Mesendoderm (in vitro differentiated cells): Measurements from ENCODE around the gene GPATCH4.
"Not testable (repeated sequence)": the region's sequence is repeated elsewhere in the genome, so short reads cannot be mapped to it uniquely, and the experiment has no call there.

Experiments
- DNase-seq: peaks from one replicate; pipeline ENCODE4 v3.0.0; 2013
- H2AK5ac ChIP-seq: 2 replicates; pipeline ENCODE4 v1.6.1; 2013; ENCODE audit warnings: low read length, inconsistent platforms
- H2BK120ac ChIP-seq: 2 replicates; pipeline ENCODE4 v1.6.1; 2013; ENCODE audit warnings: low read depth, mild to moderate bottlenecking, low read length, moderate library complexity, mixed read lengths
- H2BK15ac ChIP-seq: replicated peaks from 2 replicates; pipeline ENCODE4 v1.6.1; 2013; ENCODE audit warnings: low read depth, mild to moderate bottlenecking, moderate library complexity
- H2BK5ac ChIP-seq: 2 replicates; pipeline ENCODE4 v1.6.1; 2013; ENCODE audit warnings: low read length, inconsistent platforms
- H3K18ac ChIP-seq: 2 replicates; pipeline ENCODE4 v1.6.1; 2013; ENCODE audit warnings: mild to moderate bottlenecking, low read length, mixed read lengths
- H3K23ac ChIP-seq: one replicate; pipeline ENCODE4 v1.6.1; 2013; ENCODE audit warnings: low read length
- H3K27ac ChIP-seq: 2 replicates; pipeline ENCODE4 v1.5.1; 2013; ENCODE audit warnings: low read depth, mild to moderate bottlenecking, inconsistent platforms, low read length, moderate library complexity
- H3K27me3 ChIP-seq: 2 replicates; pipeline ENCODE4 v1.6.1; 2013; ENCODE audit warnings: low read length, control low read depth, mild to moderate bottlenecking, inconsistent platforms; ENCODE audit not compliant: insufficient read depth, poor library complexity
- H3K36me3 ChIP-seq: 2 replicates; pipeline ENCODE4 v1.6.1; 2013; ENCODE audit warnings: low read length, inconsistent platforms; ENCODE audit not compliant: control insufficient read depth, insufficient read depth
- H3K4ac ChIP-seq: one replicate; pipeline ENCODE4 v1.6.1; 2013; ENCODE audit warnings: low read depth, mild to moderate bottlenecking, low read length, moderate library complexity
- H3K4me1 ChIP-seq: 2 replicates; pipeline ENCODE4 v1.6.1; 2013; ENCODE audit warnings: low read depth, low read length, inconsistent platforms; ENCODE audit not compliant: control insufficient read depth
- H3K4me2 ChIP-seq: 2 replicates; pipeline ENCODE4 v1.6.1; 2013; ENCODE audit warnings: low read length
- H3K4me3 ChIP-seq: 2 replicates; pipeline ENCODE4 v1.5.1; 2013; ENCODE audit warnings: mild to moderate bottlenecking, low read length
- H3K56ac ChIP-seq: one replicate; pipeline ENCODE4 v1.6.1; 2013; ENCODE audit warnings: low read length
- H3K79me1 ChIP-seq: 2 replicates; pipeline ENCODE4 v1.6.1; 2013; ENCODE audit warnings: low read length, inconsistent platforms
- H3K79me2 ChIP-seq: 2 replicates; pipeline ENCODE4 v1.6.1; 2013; ENCODE audit warnings: mild to moderate bottlenecking, low read length; ENCODE audit not compliant: control insufficient read depth, insufficient read depth
- H3K9ac ChIP-seq: 2 replicates; pipeline ENCODE4 v1.6.1; 2013; ENCODE audit warnings: low read length, inconsistent platforms
- H4K5ac ChIP-seq: one replicate; pipeline ENCODE4 v1.6.1; 2013; ENCODE audit warnings: low read length
- H4K8ac ChIP-seq: one replicate; pipeline ENCODE4 v1.6.1; 2013; ENCODE audit warnings: low read depth, mild to moderate bottlenecking, control low read depth, low read length, moderate library complexity
- WGBS: extraction: QIAGEN DNeasy Blood & Tissue Kit; methylation state at CpG from one replicate; pipeline ENCODE4 v1.1.7; 2013; ENCODE audit warnings: low lambda C conversion rate, missing lambda C conversion rate; ENCODE audit not compliant: insufficient coverage; ENCODE audit errors: extremely low coverage; 5-methylcytosine and 5-hydroxymethylcytosine counted together

Gene GPATCH4

GRCh38 chr1:156608036-156608674 lies 6.9 kb upstream of the GPATCH4 start:
- DNase-seq, result peak; percentile 90
- Histone ChIP-seq H3K79me1 (no peaks in the 10 kb centered on the region), H3K23ac (no peak overlapping the region), H2BK5ac (no peak overlapping the region), H3K4me1 (no peaks in the 10 kb centered on the region), H3K79me2 (no peaks in the 10 kb centered on the region), H4K5ac (no peak overlapping the region), H3K36me3 (no peaks in the 10 kb centered on the region), H3K4me2 (no peak overlapping the region), H3K9ac (no peak overlapping the region), H3K4ac (no peak overlapping the region), H2AK5ac (no peak overlapping the region), H3K56ac (no peak overlapping the region), H2BK120ac (no peak overlapping the region), H3K4me3 (no peak overlapping the region), H2BK15ac (no peak overlapping the region), H3K18ac (no peak overlapping the region), H4K8ac (no peak overlapping the region), H3K27ac (no peak overlapping the region), H3K27me3 (no peaks in the 10 kb centered on the region)
- no CpG with 5 or more reads among the region's 7 CpGs for WGBS

GRCh38 chr1:156607344-156607743 lies 6.1 kb upstream of the GPATCH4 start:
- not testable (repeated sequence) for H3K4ac ChIP-seq, H2BK120ac ChIP-seq, H3K18ac ChIP-seq, H3K9ac ChIP-seq, DNase-seq, H4K5ac ChIP-seq, H3K27ac ChIP-seq, H3K4me1 ChIP-seq, H2BK15ac ChIP-seq, H3K23ac ChIP-seq, H3K27me3 ChIP-seq, H3K79me2 ChIP-seq, H2BK5ac ChIP-seq, H3K56ac ChIP-seq, H3K36me3 ChIP-seq, H3K4me3 ChIP-seq, H2AK5ac ChIP-seq, H3K4me2 ChIP-seq, H4K8ac ChIP-seq, H3K79me1 ChIP-seq
- no CpG with 5 or more reads among the region's 4 CpGs for WGBS

GRCh38 chr1:156602557-156602993 lies 1.3 kb upstream of the GPATCH4 start:
- peaks cover 14% of the 10 kb centered on the region for H3K79me1 ChIP-seq
- H4K8ac ChIP-seq, result peak overlapping the region; percentile 65
- no peak overlapping the region for H2BK5ac ChIP-seq
- H3K4me1 ChIP-seq, result no peaks in the 10 kb centered on the region
- H3K4me3 ChIP-seq, result no peak overlapping the region
- no peak overlapping the region for H3K18ac ChIP-seq
- no peak overlapping the region for H3K23ac ChIP-seq
- peaks cover 13% of the 10 kb centered on the region for H3K79me2 ChIP-seq
- no peak overlapping the region for H3K27ac ChIP-seq
- peak overlapping the region; percentile 77 for H3K56ac ChIP-seq
- H2BK15ac ChIP-seq, result no peak overlapping the region
- H2BK120ac ChIP-seq, result no peak overlapping the region
- peak overlapping the region; percentile 43 for H3K4ac ChIP-seq
- no peaks in the 10 kb centered on the region for H3K27me3 ChIP-seq
- no CpG with 5 or more reads among the region's 10 CpGs for WGBS
- no peaks in the 10 kb centered on the region for H3K36me3 ChIP-seq
- DNase-seq, result peak; percentile 62
- peak overlapping the region; percentile 45 for H3K9ac ChIP-seq
- H3K4me2 ChIP-seq, result no peak overlapping the region
- no peak overlapping the region for H2AK5ac ChIP-seq
- H4K5ac ChIP-seq, result no peak overlapping the region

- no peak overlapping the region for H3K4me3 ChIP-seq
- H4K8ac ChIP-seq, result no peak overlapping the region
- H2BK15ac ChIP-seq, result no peak overlapping the region
- H2BK5ac ChIP-seq, result no peak overlapping the region
- peak overlapping the region; percentile 72 for H3K9ac ChIP-seq
- WGBS, result no CpG with 5 or more reads among the region's 12 CpGs
- no peaks in the 10 kb centered on the region for H3K36me3 ChIP-seq
- no peaks in the 10 kb centered on the region for H3K4me1 ChIP-seq
- H3K18ac ChIP-seq, result no peak overlapping the region
- no peak overlapping the region for H2BK120ac ChIP-seq
- no peak overlapping the region for H3K27ac ChIP-seq
- H4K5ac ChIP-seq, result no peak overlapping the region
- no peak for DNase-seq
- H3K79me2 ChIP-seq, result peaks cover 13% of the 10 kb centered on the region
- no peak overlapping the region for H3K4ac ChIP-seq
- H3K4me2 ChIP-seq, result peak overlapping the region; percentile 49
- no peak overlapping the region for H3K23ac ChIP-seq
- no peak overlapping the region for H2AK5ac ChIP-seq
- H3K79me1 ChIP-seq, result peaks cover 14% of the 10 kb centered on the region
- H3K27me3 ChIP-seq, result no peaks in the 10 kb centered on the region
- peak overlapping the region; percentile 86 for H3K56ac ChIP-seq
Measured at GRCh38 chr1:156601892-156602291, 613 bp upstream of the GPATCH4 start.

GRCh38 chr1:156600733-156601121 lies 552 bp downstream of the GPATCH4 start:
- no peak overlapping the region for H4K5ac ChIP-seq
- H3K9ac ChIP-seq, result peak overlapping the region; percentile 85
- peaks cover 5% of the 10 kb centered on the region for H3K36me3 ChIP-seq
- peak overlapping the region; percentile 89 for H3K4me2 ChIP-seq
- WGBS, result no CpG with 5 or more reads among the region's 13 CpGs
- H3K18ac ChIP-seq, result peak overlapping the region; percentile 55
- no peak overlapping the region for H2BK120ac ChIP-seq
- H2BK15ac ChIP-seq, result no peak overlapping the region
- no peak overlapping the region for H3K23ac ChIP-seq
- H3K27me3 ChIP-seq, result no peaks in the 10 kb centered on the region
- peak overlapping the region; percentile 93 for H3K56ac ChIP-seq
- H3K4ac ChIP-seq, result peak overlapping the region; percentile 84
- H3K4me3 ChIP-seq, result peak overlapping the region; percentile 85
- peaks cover 14% of the 10 kb centered on the region for H3K79me1 ChIP-seq
- H4K8ac ChIP-seq, result no peak overlapping the region
- no peak overlapping the region for H2BK5ac ChIP-seq
- no peaks in the 10 kb centered on the region for H3K4me1 ChIP-seq
- H3K27ac ChIP-seq, result no peak overlapping the region
- no peak for DNase-seq
- no peak overlapping the region for H2AK5ac ChIP-seq
- H3K79me2 ChIP-seq, result peaks cover 13% of the 10 kb centered on the region

GRCh38 chr1:156599811-156600210 lies 1.5 kb downstream of the GPATCH4 start:
- H2BK120ac ChIP-seq, result no peak overlapping the region
- no peak overlapping the region for H3K4ac ChIP-seq
- H3K27ac ChIP-seq, result no peak overlapping the region
- H3K36me3 ChIP-seq, result peaks cover 6% of the 10 kb centered on the region
- H2BK5ac ChIP-seq, result no peak overlapping the region
- no peaks in the 10 kb centered on the region for H3K27me3 ChIP-seq
- H3K56ac ChIP-seq, result no peak overlapping the region
- WGBS, result no CpG with 5 or more reads among the region's 3 CpGs
- no peak overlapping the region for H2AK5ac ChIP-seq
- no peak overlapping the region for H4K5ac ChIP-seq
- no peak overlapping the region for H2BK15ac ChIP-seq
- peaks cover 13% of the 10 kb centered on the region for H3K79me2 ChIP-seq
- H3K18ac ChIP-seq, result no peak overlapping the region
- no peak overlapping the region for H3K4me3 ChIP-seq
- no peak overlapping the region for H3K9ac ChIP-seq
- H3K4me2 ChIP-seq, result no peak overlapping the region
- H4K8ac ChIP-seq, result no peak overlapping the region
- no peak for DNase-seq
- H3K79me1 ChIP-seq, result peaks cover 14% of the 10 kb centered on the region
- no peaks in the 10 kb centered on the region for H3K4me1 ChIP-seq
- H3K23ac ChIP-seq, result no peak overlapping the region
